Sigmoid colon (tissue), 4 donors: ENCODE measurements around the gene TMEM127.

Experiments used
- EP300 ChIP-seq, 4 donors: sonication (generic); formaldehyde crosslinking; IDR thresholded peaks; one replicate each; pipeline ENCODE4 v1.6.1; 2017; ENCODE audit warnings: antibody characterized with exemption in 4 of 4
- POLR2A ChIP-seq, 2 donors: fragments of 450-650 bp; IDR thresholded peaks; one replicate each; pipeline ENCODE4 v1.6.1; 2016; ENCODE audit warnings: antibody characterized with exemption in 2 of 2, mild to moderate bottlenecking in 2 of 2, moderate library complexity in 2 of 2
- POLR2AphosphoS5 ChIP-seq, 4 donors: sonication (generic); formaldehyde crosslinking; IDR thresholded peaks; one replicate each; pipeline ENCODE4 v1.6.1; 2017; ENCODE audit warnings: antibody characterized with exemption in 4 of 4
- TF ChIP-seq, protein P1 (sequence below), 4 experiments: fragments of 450-650 bp in 3 of 4; fragments of 200-600 bp in 1 of 4; IDR thresholded peaks; one replicate each; pipeline ENCODE4 v1.5.1; 2016 to 2019; ENCODE audit warnings: antibody characterized with exemption in 4 of 4, mild to moderate bottlenecking in 3 of 4, moderate library complexity in 2 of 4

- TF ChIP-seq, protein P1, sequence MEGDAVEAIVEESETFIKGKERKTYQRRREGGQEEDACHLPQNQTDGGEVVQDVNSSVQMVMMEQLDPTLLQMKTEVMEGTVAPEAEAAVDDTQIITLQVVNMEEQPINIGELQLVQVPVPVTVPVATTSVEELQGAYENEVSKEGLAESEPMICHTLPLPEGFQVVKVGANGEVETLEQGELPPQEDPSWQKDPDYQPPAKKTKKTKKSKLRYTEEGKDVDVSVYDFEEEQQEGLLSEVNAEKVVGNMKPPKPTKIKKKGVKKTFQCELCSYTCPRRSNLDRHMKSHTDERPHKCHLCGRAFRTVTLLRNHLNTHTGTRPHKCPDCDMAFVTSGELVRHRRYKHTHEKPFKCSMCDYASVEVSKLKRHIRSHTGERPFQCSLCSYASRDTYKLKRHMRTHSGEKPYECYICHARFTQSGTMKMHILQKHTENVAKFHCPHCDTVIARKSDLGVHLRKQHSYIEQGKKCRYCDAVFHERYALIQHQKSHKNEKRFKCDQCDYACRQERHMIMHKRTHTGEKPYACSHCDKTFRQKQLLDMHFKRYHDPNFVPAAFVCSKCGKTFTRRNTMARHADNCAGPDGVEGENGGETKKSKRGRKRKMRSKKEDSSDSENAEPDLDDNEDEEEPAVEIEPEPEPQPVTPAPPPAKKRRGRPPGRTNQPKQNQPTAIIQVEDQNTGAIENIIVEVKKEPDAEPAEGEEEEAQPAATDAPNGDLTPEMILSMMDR (IDR thresholded peaks at IDR 0.05) = no peak
- TF ChIP-seq EP300 (IDR thresholded peaks at IDR 0.05) = no peak
- TF ChIP-seq POLR2A (IDR thresholded peaks at IDR 0.05) = no peak
- TF ChIP-seq POLR2AphosphoS5 (IDR thresholded peaks at IDR 0.05) = no peak
These were observed 47.2 kb downstream of the TMEM127 start for GRCh38 chr2:96218508-96219131.
